Measurements from ENCODE around the gene TGFBI. TPM values are rescaled to one million over a fixed set of nuclear protein-coding genes. Genes with fewer than 3 reads are reported as not detected.

The TGFBI gene
- total and polyA plus RNA-seq, 12 donors: 26.8 to 200 (median 104) TPM

DNA sequence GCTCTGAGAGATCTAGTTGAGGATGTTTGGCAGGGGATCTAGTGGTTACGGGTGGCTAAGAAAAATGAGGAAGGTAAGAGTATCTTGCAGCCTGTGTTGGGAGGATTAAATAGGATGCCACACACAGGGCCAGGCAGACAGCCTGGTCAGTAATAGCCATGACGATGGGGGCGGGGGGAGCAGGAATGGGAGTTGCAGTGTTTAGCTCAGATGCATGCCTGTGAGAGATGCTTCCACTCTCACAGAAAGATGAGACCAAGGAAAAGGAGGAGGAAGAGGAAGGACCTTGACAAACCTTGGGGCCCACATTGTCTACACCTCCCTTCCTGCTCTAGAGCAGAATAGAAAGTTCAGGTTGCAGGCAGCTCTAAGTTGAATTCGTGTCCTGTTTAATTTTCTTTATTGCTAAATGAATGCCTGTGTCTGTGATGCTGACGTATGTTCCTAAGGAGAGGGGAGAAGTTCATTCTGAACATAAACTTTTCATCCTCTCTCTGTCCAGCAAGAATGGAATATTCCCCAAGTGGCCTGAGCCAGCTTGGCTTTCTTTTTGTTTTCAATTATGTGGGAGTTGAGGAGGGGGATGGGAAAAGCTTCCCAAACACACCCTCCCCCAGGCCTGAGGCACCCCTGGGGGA, 28.7 kb downstream of the TGFBI start:
- H3K4me3 ChIP-seq: no peak overlapping the region
- intact Hi-C loops (cut with DNase I): no loop called here
- 57 to 67% (median 59%) methylated on average over 5 of the region's 5 CpGs for WGBS, 4 donors
- DNase-seq: no peak
- H3K27me3 ChIP-seq: no peaks in the 10 kb centered on the region
- peak overlapping the region in 2 of 5 donors; percentile 59 to 77 for H3K27ac ChIP-seq
- TF ChIP-seq, protein P1, sequence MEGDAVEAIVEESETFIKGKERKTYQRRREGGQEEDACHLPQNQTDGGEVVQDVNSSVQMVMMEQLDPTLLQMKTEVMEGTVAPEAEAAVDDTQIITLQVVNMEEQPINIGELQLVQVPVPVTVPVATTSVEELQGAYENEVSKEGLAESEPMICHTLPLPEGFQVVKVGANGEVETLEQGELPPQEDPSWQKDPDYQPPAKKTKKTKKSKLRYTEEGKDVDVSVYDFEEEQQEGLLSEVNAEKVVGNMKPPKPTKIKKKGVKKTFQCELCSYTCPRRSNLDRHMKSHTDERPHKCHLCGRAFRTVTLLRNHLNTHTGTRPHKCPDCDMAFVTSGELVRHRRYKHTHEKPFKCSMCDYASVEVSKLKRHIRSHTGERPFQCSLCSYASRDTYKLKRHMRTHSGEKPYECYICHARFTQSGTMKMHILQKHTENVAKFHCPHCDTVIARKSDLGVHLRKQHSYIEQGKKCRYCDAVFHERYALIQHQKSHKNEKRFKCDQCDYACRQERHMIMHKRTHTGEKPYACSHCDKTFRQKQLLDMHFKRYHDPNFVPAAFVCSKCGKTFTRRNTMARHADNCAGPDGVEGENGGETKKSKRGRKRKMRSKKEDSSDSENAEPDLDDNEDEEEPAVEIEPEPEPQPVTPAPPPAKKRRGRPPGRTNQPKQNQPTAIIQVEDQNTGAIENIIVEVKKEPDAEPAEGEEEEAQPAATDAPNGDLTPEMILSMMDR (IDR thresholded peaks at IDR 0.05): no peak
- no peak for TF ChIP-seq POLR2A (IDR thresholded peaks at IDR 0.05)
- H3K36me3 ChIP-seq (replicated peaks in 1 of 2): peaks cover 0 to 38% of the 10 kb centered on the region in 2 donors
- no peaks in the 10 kb centered on the region for H3K4me1 ChIP-seq (replicated peaks in 1 of 2)
- no peaks in the 10 kb centered on the region for H3K9me3 ChIP-seq (replicated peaks in 1 of 3)

DNA sequence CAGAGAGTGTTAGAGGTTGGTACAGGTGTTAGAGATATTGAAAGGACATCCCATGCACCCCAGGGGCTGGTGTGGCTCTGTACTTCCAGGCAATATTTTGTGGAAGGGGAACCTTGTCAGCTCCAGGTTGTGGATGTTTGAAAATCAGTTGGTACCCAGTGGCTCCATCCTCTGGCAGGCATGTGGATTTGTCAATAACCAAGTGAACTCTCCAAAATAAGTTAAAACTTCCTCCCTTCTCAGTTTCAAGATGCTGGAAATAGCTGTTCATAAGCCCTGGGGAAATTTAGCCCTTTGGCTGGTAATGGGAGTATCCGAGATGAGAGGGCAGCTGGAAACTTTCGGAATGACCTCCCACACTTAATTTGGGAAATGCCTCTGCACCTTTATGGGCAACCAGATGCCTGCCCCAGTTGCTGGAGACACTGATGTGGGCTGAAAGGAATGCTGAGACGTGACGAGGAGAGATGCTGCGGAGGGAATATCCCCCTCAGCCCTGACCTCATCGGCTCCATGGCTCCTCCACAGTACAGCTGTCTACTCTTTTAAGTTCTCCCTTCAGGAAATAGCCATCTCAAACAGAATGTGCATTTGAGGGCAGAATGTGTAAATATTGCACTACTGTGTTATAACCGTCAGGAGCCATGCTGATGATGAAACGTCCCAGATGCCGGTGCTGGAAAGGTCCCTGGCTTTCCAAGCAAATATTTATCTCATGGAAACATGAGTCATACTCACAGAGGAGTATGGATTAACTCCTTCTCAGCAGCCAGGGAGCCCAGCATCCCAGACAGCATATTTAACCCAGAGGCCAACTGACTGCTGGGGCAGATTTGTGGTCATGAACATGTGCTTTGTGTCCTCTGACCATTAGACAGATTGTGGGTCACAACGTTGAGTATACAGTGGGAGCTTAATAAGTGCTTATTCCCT, 29.5 kb downstream of the TGFBI start:
- WGBS, 4 donors: 30 to 45% (median 41%) methylated on average over 10 of the region's 10 CpGs
- no peaks in the 10 kb centered on the region for H3K27me3 ChIP-seq
- H3K36me3 ChIP-seq (replicated peaks in 1 of 2): peaks cover 0 to 42% of the 10 kb centered on the region in 2 donors
- intact Hi-C loops (cut with DNase I): no loop called here
- H3K4me3 ChIP-seq: no peak overlapping the region
- TF ChIP-seq POLR2A (IDR thresholded peaks at IDR 0.05): no peak
- TF ChIP-seq, protein P1 (IDR thresholded peaks at IDR 0.05): peak in 3 of 6 experiments; percentile 14 to 38 (median 33)
- peak overlapping the region in 2 of 5 donors; percentile 59 to 77 for H3K27ac ChIP-seq
- H3K4me1 ChIP-seq (replicated peaks in 1 of 2): no peaks in the 10 kb centered on the region
- H3K9me3 ChIP-seq (replicated peaks in 1 of 3): no peaks in the 10 kb centered on the region
- DNase-seq: peak in 3 of 7 donors; percentile 27 to 39 (median 33)

DNA sequence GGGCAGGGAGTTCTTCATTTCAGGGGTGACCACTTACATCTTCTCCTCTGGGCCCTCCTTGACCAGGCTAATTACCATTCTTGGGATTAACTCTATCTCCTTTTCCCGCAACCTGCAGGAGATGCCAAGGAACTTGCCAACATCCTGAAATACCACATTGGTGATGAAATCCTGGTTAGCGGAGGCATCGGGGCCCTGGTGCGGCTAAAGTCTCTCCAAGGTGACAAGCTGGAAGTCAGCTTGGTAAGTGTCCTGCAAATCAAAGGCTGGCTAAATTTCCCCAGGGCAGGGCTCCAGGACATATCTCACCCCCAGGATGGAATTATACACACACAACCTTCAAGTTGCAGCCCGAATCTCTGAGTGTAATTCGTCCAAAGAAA, 30.2 kb downstream of the TGFBI start:
- no peak for DNase-seq
- intact Hi-C loops (cut with DNase I): no loop called here
- no peak overlapping the region for H3K4me3 ChIP-seq
- H3K9me3 ChIP-seq (replicated peaks in 1 of 3): no peaks in the 10 kb centered on the region
- TF ChIP-seq, protein P1 (IDR thresholded peaks at IDR 0.05): no peak
- TF ChIP-seq POLR2A (IDR thresholded peaks at IDR 0.05): no peak
- 77 to 89% (median 80%) methylated on average over 6 of the region's 6 CpGs for WGBS, 4 donors
- no peaks in the 10 kb centered on the region for H3K4me1 ChIP-seq (replicated peaks in 1 of 2)
- H3K36me3 ChIP-seq (replicated peaks in 1 of 2): peaks cover 0 to 42% of the 10 kb centered on the region in 2 donors
- H3K27me3 ChIP-seq: no peaks in the 10 kb centered on the region
- peak overlapping the region in 2 of 5 donors; percentile 59 to 77 for H3K27ac ChIP-seq

DNA sequence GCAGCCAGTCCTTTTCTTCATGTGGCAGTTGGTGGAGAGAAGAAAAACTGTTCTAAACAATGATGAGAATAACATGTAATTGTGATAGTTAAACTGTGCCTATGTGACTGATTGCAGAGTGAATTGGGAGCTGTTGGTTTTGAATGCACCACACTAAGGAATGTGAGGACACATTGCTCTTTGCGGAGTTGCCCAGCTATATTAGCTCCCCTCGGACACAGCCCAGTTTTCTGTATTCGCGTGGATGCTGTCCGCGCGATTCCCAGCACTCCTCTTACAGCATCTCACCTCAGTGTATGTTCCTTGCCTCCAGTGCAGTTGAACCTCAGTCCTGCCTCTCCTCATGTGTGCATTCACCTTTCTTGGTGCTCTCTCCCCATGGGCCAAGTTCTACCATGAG, 32.2 kb downstream of the TGFBI start:
- no peaks in the 10 kb centered on the region for H3K4me1 ChIP-seq (replicated peaks in 1 of 2)
- H3K27ac ChIP-seq: no peak overlapping the region
- no peak for DNase-seq
- 91 to 96% (median 93%) methylated on average over 7 of the region's 7 CpGs for WGBS, 4 donors
- TF ChIP-seq, protein P1 (IDR thresholded peaks at IDR 0.05): no peak
- TF ChIP-seq POLR2A (IDR thresholded peaks at IDR 0.05): no peak
- intact Hi-C loops (cut with DNase I): loop anchor here in 1 of 2 donors (10.0 kb wide), 1 partner anchor 176 kb away; no protein-coding TSS in a partner anchor
- peaks cover 0 to 34% of the 10 kb centered on the region in 2 donors for H3K36me3 ChIP-seq (replicated peaks in 1 of 2)
- no peak overlapping the region for H3K4me3 ChIP-seq
- no peaks in the 10 kb centered on the region for H3K27me3 ChIP-seq
- H3K9me3 ChIP-seq (replicated peaks in 1 of 3): no peaks in the 10 kb centered on the region

Measured in adrenal gland (tissue), 12 donors.